Measurements from ENCODE around the gene SLC25A15. TPM values are rescaled to one million over a fixed set of nuclear protein-coding genes. Genes with fewer than 3 reads are reported as not detected.
A peak's percentile ranks its signal among the peaks of the same experiment; 100 is the strongest.

Gene SLC25A15
- polyA plus RNA-seq, 1 of the 3 experiments (the other 2 are of a cell fraction), result 15.2 TPM

- CTCF ChIA-PET, result interaction anchor here (0.5 to 7.2 kb wide), 8 partner anchors 9 to 1096 kb away, joined by 3 to 60 read pairs (median 3); partner anchors contain the start of gene SLC25A15
- peaks cover 3 to 8% of the 10 kb centered on the region in 2 experiments; a peak in 1 of 4 replicates for H3K4me1 ChIP-seq (ENCODE audit: control insufficient read depth in 1 of 2, insufficient read depth in 2 of 2, low read depth in 1 of 2, low read length in 1 of 2)
- no peak overlapping the region for H3K9ac ChIP-seq
- no peak overlapping the region for H3K27ac ChIP-seq (ENCODE audit: low read depth in 2 of 2, low read length in 1 of 2)
- H3K27me3 ChIP-seq (ENCODE audit: insufficient read depth), result no peaks in the 10 kb centered on the region
- POLR2A ChIA-PET, result no interaction called here
- TF ChIP-seq NRF1 (IDR thresholded peaks at IDR 0.05; ENCODE audit: low read depth, low read length) (no peak), GABPA (IDR thresholded peaks at IDR 0.05; ENCODE audit: low read depth) (no peak), TAF1 (IDR thresholded peaks at IDR 0.05; ENCODE audit: borderline replicate concordance, low read depth, low read length) (no peak), NFIC (IDR thresholded peaks at IDR 0.05; ENCODE audit: borderline replicate concordance) (no peak), IRF3 (IDR thresholded peaks at IDR 0.05; ENCODE audit: low read depth, low read length) (no peak), JUND (IDR thresholded peaks at IDR 0.05) (no peak)
- DNase-seq, result no peak
- no peaks in the 10 kb centered on the region for H3K79me2 ChIP-seq (ENCODE audit: insufficient read depth)
- H2AFZ ChIP-seq (ENCODE audit: low read depth), result no peak overlapping the region
- no peaks in the 10 kb centered on the region for H3K36me3 ChIP-seq (replicated peaks in 1 of 2; ENCODE audit: control insufficient read depth in 1 of 2, insufficient read depth in 2 of 2, low read length in 1 of 2)
- 97% methylated on average over 5 of the region's 5 CpGs for WGBS (ENCODE audit: low lambda C conversion rate)
- H3K4me3 ChIP-seq (ENCODE audit: low read depth in 2 of 2, low read length in 1 of 2), result no peak overlapping the region
- no peaks in the 10 kb centered on the region for H3K9me2 ChIP-seq
- no peak overlapping the region for H3K4me2 ChIP-seq
- no peaks in the 10 kb centered on the region for H4K20me1 ChIP-seq (ENCODE audit: insufficient read depth)
- H3F3A ChIP-seq (replicated peaks; ENCODE audit: insufficient read depth), result peaks cover 10% of the 10 kb centered on the region
- no peaks in the 10 kb centered on the region for H3K9me3 ChIP-seq
Observed at GRCh38 chr13:40779796-40780285, 9.6 kb upstream of the SLC25A15 start.

- DNase-seq, result peak; percentile 20
- no peak overlapping the region for H3K27ac ChIP-seq (ENCODE audit: low read depth in 2 of 2, low read length in 1 of 2)
- H2AFZ ChIP-seq (ENCODE audit: low read depth), result no peak overlapping the region
- CTCF ChIA-PET, result interaction anchor here (7.2 kb wide), 1 partner anchor 210 kb away, joined by 60 read pairs; no protein-coding TSS in a partner anchor
- H3K4me3 ChIP-seq (ENCODE audit: low read depth in 2 of 2, low read length in 1 of 2), result no peak overlapping the region
- H4K20me1 ChIP-seq (ENCODE audit: insufficient read depth), result no peaks in the 10 kb centered on the region
- no peaks in the 10 kb centered on the region for H3K27me3 ChIP-seq (ENCODE audit: insufficient read depth)
- H3K4me2 ChIP-seq, result no peak overlapping the region
- peaks cover 3 to 8% of the 10 kb centered on the region in 2 experiments; a peak in 1 of 4 replicates for H3K4me1 ChIP-seq (ENCODE audit: control insufficient read depth in 1 of 2, insufficient read depth in 2 of 2, low read depth in 1 of 2, low read length in 1 of 2)
- H3K36me3 ChIP-seq (replicated peaks in 1 of 2; ENCODE audit: control insufficient read depth in 1 of 2, insufficient read depth in 2 of 2, low read length in 1 of 2), result no peaks in the 10 kb centered on the region
- no peak overlapping the region for H3K9ac ChIP-seq
- H3K9me3 ChIP-seq, result no peaks in the 10 kb centered on the region
- POLR2A ChIA-PET, result no interaction called here
- no peaks in the 10 kb centered on the region for H3K79me2 ChIP-seq (ENCODE audit: insufficient read depth)
- H3K9me2 ChIP-seq, result no peaks in the 10 kb centered on the region
- WGBS (ENCODE audit: low lambda C conversion rate), result 73% methylated on average over 14 of the region's 14 CpGs
- peaks cover 10% of the 10 kb centered on the region for H3F3A ChIP-seq (replicated peaks; ENCODE audit: insufficient read depth)
- no peak for TF ChIP-seq RFX5 (IDR thresholded peaks at IDR 0.05; ENCODE audit: low read length)
- peak; percentile 15; the same call in 1 of the 2 replicates for TF ChIP-seq CTCF (IDR thresholded peaks at IDR 0.05)
Observed at GRCh38 chr13:40780822-40781401, 8.5 kb upstream of the SLC25A15 start.

Data from SK-N-SH (cell line).